Activated CD4-positive, alpha-beta T cell treated with anti-CD3 and anti-CD28 coated beads for 36 hours (primary cell): ENCODE results near the gene CACNG3. TPM values are rescaled to one million over a fixed set of nuclear protein-coding genes. Genes with fewer than 3 reads are reported as not detected.

Experiments
- ATAC-seq: fragments of 200-7000 bp; cut with Tn5 transposase; one replicate; pipeline ENCODE4 v1.10.0; 2021; ENCODE audit warnings: mild to moderate bottlenecking, moderate library complexity
- CTCF ChIA-PET: fragments of 350-600 bp; sonication (Branson Sonifier 250); formaldehyde crosslinking; loops from one replicate; lab custom pipeline; 2021; ENCODE audit warnings: antibody characterized with exemption; lab: Charles Lee
- POLR2A ChIA-PET: fragments of 350-600 bp; sonication (Branson Sonifier 250); formaldehyde crosslinking; loops from one replicate; lab custom pipeline; 2021; ENCODE audit warnings: antibody characterized with exemption, inconsistent platforms; lab: Charles Lee
- DNase-seq: peaks from one replicate; pipeline ENCODE4 v3.0.0-alpha.2; 2020
- H3K27ac Mint-ChIP-seq: one replicate; pipeline ENCODE4 v1.8.0; 2021; ENCODE audit warnings: mixed read lengths
- H3K27me3 Mint-ChIP-seq: one replicate; pipeline ENCODE4 v1.8.0; 2021; ENCODE audit warnings: mixed read lengths
- H3K36me3 Mint-ChIP-seq: one replicate; pipeline ENCODE4 v1.8.0; 2021; ENCODE audit warnings: low read depth, mixed read lengths
- H3K4me1 Mint-ChIP-seq: one replicate; pipeline ENCODE4 v1.8.0; 2021; ENCODE audit warnings: mixed read lengths
- H3K4me3 Mint-ChIP-seq: one replicate; pipeline ENCODE4 v1.8.0; 2021; ENCODE audit warnings: mild to moderate bottlenecking, moderate library complexity, mixed read lengths
- H3K9me3 Mint-ChIP-seq: one replicate; pipeline ENCODE4 v1.8.0; 2021; ENCODE audit warnings: low read depth, mixed read lengths
- intact Hi-C, 2 experiments: fragments of 100-400 bp; cut with DNase I in 1 of 2; cut with micrococcal nuclease in 1 of 2; formaldehyde crosslinking; loops; one replicate each; pipeline versions ENCODE4 v1.14.2 to v1.15.1; 2022 to 2024; cut with DNase I, micrococcal nuclease
- total RNA-seq, 2 experiments: library from RNA; stranded (reverse); gene quantifications; one replicate each; pipeline ENCODE4 v1.2.3, GENCODE V29; 2021

The CACNG3 gene
- total RNA-seq, 2 experiments from 2014 or later: not detected

- Mint-ChIP-seq H3K27ac (no peak overlapping the region), H3K9me3 (no peaks in the 10 kb centered on the region), H3K36me3 (no peaks in the 10 kb centered on the region), H3K4me3 (no peak overlapping the region), H3K27me3 (peaks cover 42% of the 10 kb centered on the region), H3K4me1 (no peaks in the 10 kb centered on the region)
- intact Hi-C loops: no loop called here
- ATAC-seq: no peak
- POLR2A ChIA-PET: no interaction called here
- CTCF ChIA-PET: interaction anchor here (1.7 kb wide), 1 partner anchor 23 kb away, joined by 3 read pairs; no protein-coding TSS in a partner anchor
- DNase-seq: no peak
These were observed 19.3 kb downstream of the CACNG3 start for GRCh38 chr16:24275413-24275812.

- CTCF ChIA-PET: interaction anchor here (1.2 kb wide), 1 partner anchor 27 kb away, joined by 5 read pairs; no protein-coding TSS in a partner anchor
- H3K4me3 Mint-ChIP-seq: no peak overlapping the region
- no peak for DNase-seq
These were observed 23.9 kb downstream of the CACNG3 start for GRCh38 chr16:24279982-24280515.

DNA sequence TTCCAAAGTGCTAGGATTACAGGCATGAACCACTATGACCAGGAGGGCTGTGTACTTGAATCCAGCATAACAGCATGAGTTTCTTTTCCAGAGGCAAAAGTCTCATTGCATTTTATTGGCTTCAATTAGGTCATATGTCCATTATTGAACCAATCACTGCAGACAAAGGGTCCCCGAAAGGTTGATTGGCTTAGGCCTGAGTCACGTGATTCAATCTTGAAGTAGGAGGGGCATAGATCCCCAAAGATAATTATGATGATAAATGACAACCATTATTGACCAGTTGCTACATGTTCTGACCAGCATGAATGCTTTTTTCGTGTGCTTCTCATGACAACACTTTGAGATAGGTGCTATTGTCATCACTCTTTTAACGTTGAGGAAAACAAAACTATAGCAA, 25.3 kb downstream of the CACNG3 start:
- Mint-ChIP-seq H3K4me1 (no peaks in the 10 kb centered on the region), H3K27ac (no peak overlapping the region), H3K9me3 (no peaks in the 10 kb centered on the region), H3K27me3 (peaks cover 23% of the 10 kb centered on the region), H3K36me3 (no peaks in the 10 kb centered on the region), H3K4me3 (no peak overlapping the region)
- POLR2A ChIA-PET: no interaction called here
- CTCF ChIA-PET: interaction anchor here (0.7 kb wide), 1 partner anchor 239 kb away, joined by 4 read pairs; no protein-coding TSS in a partner anchor
- DNase-seq: no peak
- no peak for ATAC-seq
- intact Hi-C loops: no loop called here

More at GRCh38 chr16:24279982-24280515, 23.9 kb downstream of the CACNG3 start:
- ATAC-seq: no peak
- peaks cover 27% of the 10 kb centered on the region for H3K27me3 Mint-ChIP-seq
- intact Hi-C loops: no loop called here
- no peaks in the 10 kb centered on the region for H3K9me3 Mint-ChIP-seq
- no peaks in the 10 kb centered on the region for H3K36me3 Mint-ChIP-seq
- POLR2A ChIA-PET: no interaction called here
- no peaks in the 10 kb centered on the region for H3K4me1 Mint-ChIP-seq
- H3K27ac Mint-ChIP-seq: no peak overlapping the region

DNA sequence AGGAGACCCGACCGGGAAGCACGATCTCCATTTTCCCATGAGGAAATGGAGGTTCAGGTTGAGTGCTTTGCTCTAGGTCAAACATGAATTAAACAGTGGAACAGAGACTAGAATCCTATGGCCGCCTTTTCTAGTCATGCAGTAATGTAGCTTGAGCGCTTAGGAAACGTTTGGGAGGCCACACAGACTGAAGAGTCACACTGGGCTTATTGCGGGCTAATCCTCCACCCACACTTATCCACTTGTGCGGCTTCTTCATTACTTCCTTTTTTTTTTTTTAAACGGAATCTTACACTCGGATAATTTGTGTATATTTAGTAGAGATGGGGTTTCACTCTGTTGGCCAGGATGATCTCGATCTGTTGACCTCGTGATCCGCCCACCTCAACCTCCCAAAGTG, 26.0 kb downstream of the CACNG3 start:
- H3K4me3 Mint-ChIP-seq: no peak overlapping the region
- POLR2A ChIA-PET: no interaction called here
- no peak for DNase-seq
- intact Hi-C loops: no loop called here
- ATAC-seq: no peak
- no peak overlapping the region for H3K27ac Mint-ChIP-seq
- no peaks in the 10 kb centered on the region for H3K9me3 Mint-ChIP-seq
- CTCF ChIA-PET: no interaction called here
- H3K4me1 Mint-ChIP-seq: no peaks in the 10 kb centered on the region
- H3K27me3 Mint-ChIP-seq: peaks cover 21% of the 10 kb centered on the region
- H3K36me3 Mint-ChIP-seq: no peaks in the 10 kb centered on the region

DNA sequence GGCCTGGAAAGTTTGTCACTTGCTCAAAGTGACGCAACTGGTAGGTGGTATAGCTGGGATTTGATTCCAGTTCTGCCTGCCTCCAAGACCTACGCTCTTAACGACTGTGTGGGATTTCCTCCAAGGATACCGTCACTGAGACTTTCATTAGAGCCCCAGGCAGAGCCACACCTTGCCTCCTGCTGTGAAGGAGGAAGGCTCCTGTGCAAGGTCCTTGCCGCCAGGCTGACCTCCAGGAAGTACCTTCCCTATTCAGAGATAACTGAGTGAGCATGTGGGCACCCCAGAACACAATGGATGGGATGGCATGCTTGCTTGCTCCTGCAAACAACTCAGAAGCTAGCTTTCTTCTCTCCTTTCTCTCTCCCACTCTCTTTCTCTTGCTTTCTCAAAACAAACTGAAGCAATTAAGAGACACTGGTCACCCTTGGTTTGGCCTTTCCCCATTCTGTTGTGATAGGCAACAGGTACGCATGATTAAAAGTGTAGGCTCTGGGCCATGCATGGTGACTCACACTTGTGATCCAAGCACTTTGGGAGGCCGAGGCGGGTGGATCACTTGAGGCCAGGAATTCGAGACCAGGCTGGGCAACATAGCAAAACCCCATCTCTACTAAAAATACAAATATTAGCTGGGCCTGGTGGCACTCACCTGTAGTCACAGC, 30.7 kb downstream of the CACNG3 start:
- no peaks in the 10 kb centered on the region for H3K36me3 Mint-ChIP-seq
- intact Hi-C loops: no loop called here
- H3K27me3 Mint-ChIP-seq: peaks cover 10% of the 10 kb centered on the region
- DNase-seq: no peak
- H3K4me3 Mint-ChIP-seq: no peak overlapping the region
- CTCF ChIA-PET: no interaction called here
- H3K4me1 Mint-ChIP-seq: no peaks in the 10 kb centered on the region
- no peak overlapping the region for H3K27ac Mint-ChIP-seq
- H3K9me3 Mint-ChIP-seq: no peaks in the 10 kb centered on the region
- POLR2A ChIA-PET: no interaction called here
- no peak for ATAC-seq

- intact Hi-C loops: no loop called here
- CTCF ChIA-PET: interaction anchor here (0.6 to 0.9 kb wide), 2 partner anchors 36 to 55 kb away, joined by 3 read pairs; no protein-coding TSS in a partner anchor
- Mint-ChIP-seq H3K27me3 (peaks cover 11% of the 10 kb centered on the region), H3K4me3 (no peak overlapping the region), H3K27ac (no peak overlapping the region), H3K4me1 (no peaks in the 10 kb centered on the region), H3K36me3 (no peaks in the 10 kb centered on the region), H3K9me3 (no peaks in the 10 kb centered on the region)
- POLR2A ChIA-PET: interaction anchor here (0.7 kb wide), 1 partner anchor 234 kb away, joined by 3 read pairs; no protein-coding TSS in a partner anchor
- no peak for ATAC-seq
- DNase-seq: no peak
These were observed 32.4 kb downstream of the CACNG3 start for GRCh38 chr16:24288516-24288915.

DNA sequence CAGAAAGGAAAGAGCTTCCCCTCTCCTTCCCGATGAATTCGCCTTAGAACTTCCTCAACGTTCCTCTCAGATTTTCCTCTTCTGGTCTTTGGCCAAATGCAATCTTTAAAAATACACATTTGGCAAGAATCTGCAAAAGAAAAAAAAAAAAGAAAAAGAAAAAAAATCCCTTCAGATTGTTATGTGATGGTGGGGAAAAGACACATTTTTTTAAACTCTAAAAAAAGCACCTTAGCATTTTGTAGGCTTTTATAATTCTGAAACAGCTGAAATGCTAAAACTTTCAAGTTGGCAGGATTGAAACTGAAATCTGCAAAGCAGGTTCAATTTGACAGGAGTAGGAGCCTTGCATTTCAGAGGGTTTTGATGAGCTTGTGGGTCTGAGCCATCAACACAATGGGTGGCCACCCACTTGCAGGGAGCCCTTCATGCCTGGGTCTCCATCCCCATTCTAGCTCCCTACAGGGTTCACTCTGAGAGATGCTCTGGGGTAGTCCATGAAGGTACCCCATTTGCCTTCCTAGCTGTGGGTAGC, 33.1 kb downstream of the CACNG3 start:
- CTCF ChIA-PET: interaction anchor here (0.5 to 0.9 kb wide), 5 partner anchors 36 to 791 kb away, joined by 3 to 4 read pairs (median 3); no protein-coding TSS in a partner anchor
- H3K36me3 Mint-ChIP-seq: no peaks in the 10 kb centered on the region
- H3K27ac Mint-ChIP-seq: no peak overlapping the region
- H3K4me3 Mint-ChIP-seq: no peak overlapping the region
- ATAC-seq (no peak), DNase-seq (no peak)
- H3K9me3 Mint-ChIP-seq: no peaks in the 10 kb centered on the region
- POLR2A ChIA-PET: interaction anchor here (0.7 kb wide), 1 partner anchor 234 kb away, joined by 3 read pairs; no protein-coding TSS in a partner anchor
- intact Hi-C loops: no loop called here
- H3K27me3 Mint-ChIP-seq: peaks cover 15% of the 10 kb centered on the region
- H3K4me1 Mint-ChIP-seq: no peaks in the 10 kb centered on the region

DNA sequence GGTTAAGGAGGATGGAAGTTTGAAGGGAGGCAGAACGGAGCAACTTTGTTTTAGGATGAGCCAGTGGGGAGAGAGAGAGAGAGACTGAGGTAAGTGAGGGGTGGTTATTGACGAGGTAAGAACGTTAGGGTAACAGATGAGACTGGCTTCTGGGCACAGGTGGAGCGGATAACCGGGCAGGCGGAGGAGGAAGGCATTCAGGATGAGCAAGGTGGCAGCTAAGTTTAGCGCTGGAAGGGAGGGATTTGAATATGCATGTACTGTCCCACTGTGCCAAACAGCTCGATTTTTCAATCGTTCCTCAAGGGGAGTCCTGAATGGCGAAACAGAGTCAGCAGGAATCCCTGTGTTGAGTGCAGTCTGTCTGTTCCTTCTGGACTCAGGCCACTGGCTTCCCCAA, 35.8 kb downstream of the CACNG3 start:
- H3K4me3 Mint-ChIP-seq: no peak overlapping the region
- H3K9me3 Mint-ChIP-seq: no peaks in the 10 kb centered on the region
- ATAC-seq (no peak), DNase-seq (no peak)
- ChIA-PET CTCF (no interaction called here), POLR2A (no interaction called here)
- no peaks in the 10 kb centered on the region for H3K4me1 Mint-ChIP-seq
- intact Hi-C loops: no loop called here
- no peak overlapping the region for H3K27ac Mint-ChIP-seq
- H3K27me3 Mint-ChIP-seq: peaks cover 14% of the 10 kb centered on the region
- no peaks in the 10 kb centered on the region for H3K36me3 Mint-ChIP-seq

GRCh38 chr16:24294131-24294530, 38.0 kb downstream of the CACNG3 start:
- Mint-ChIP-seq H3K4me1 (no peaks in the 10 kb centered on the region), H3K4me3 (no peak overlapping the region), H3K27me3 (peaks cover 20% of the 10 kb centered on the region), H3K27ac (no peak overlapping the region), H3K9me3 (no peaks in the 10 kb centered on the region), H3K36me3 (no peaks in the 10 kb centered on the region)
- ATAC-seq: no peak
- intact Hi-C loops: no loop called here
- ChIA-PET CTCF (no interaction called here), POLR2A (no interaction called here)
- no peak for DNase-seq

DNA sequence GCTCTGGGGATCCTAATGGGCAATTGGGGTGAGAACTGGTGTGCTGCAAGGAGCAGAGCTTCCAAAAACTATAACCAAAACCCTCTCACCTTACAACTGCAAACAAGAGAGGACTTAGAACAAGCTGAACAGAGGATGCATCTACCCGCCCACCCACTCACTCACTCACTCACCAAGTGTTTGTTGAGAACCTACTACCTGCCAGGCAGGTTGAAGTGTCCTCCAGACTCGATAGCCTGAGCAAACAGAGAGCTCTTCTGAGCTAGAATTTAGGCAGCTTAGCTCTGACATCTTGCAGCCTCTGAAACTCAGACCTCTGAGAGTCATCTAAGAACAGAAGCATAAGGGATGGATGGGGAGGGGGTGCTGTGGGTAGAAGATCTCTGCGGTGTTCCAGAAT, 41.2 kb downstream of the CACNG3 start:
- CTCF ChIA-PET: no interaction called here
- no peak for ATAC-seq
- DNase-seq: no peak
- Mint-ChIP-seq H3K27me3 (peaks cover 14% of the 10 kb centered on the region), H3K4me1 (no peaks in the 10 kb centered on the region), H3K4me3 (no peak overlapping the region), H3K36me3 (no peaks in the 10 kb centered on the region), H3K9me3 (no peaks in the 10 kb centered on the region), H3K27ac (no peak overlapping the region)
- POLR2A ChIA-PET: no interaction called here
- intact Hi-C loops: no loop called here

DNA sequence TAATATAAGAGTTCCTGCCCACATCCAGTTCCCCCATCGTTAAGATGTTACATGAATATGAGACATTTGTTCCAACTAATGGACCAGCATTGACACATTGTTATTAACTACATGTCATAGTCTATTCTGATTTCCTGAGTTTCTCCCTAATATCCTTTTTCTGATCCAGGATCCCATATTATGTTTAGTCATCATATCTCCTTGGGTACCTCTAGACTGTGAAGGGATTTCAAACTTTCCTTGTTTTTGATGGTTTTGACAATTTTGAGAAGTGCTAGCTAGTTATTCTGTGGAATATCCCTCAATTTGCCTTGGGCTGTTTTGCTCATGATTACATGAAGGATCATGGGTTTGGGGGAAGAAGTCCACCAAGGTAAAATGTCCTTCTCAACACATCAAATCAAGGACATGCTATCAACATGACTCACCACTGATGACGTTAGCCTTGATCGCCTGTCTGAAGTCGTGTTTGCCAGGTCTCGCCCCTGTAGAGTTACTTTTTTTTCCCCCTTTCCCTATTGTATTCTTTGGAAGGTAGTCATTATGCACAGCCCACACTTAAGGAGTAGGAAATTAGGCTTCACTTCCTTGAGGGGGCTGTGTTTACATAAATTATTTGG, 42.5 kb downstream of the CACNG3 start:
- CTCF ChIA-PET: no interaction called here
- intact Hi-C loops: no loop called here
- H3K9me3 Mint-ChIP-seq: no peaks in the 10 kb centered on the region
- ATAC-seq (no peak), DNase-seq (no peak)
- no peak overlapping the region for H3K27ac Mint-ChIP-seq
- H3K36me3 Mint-ChIP-seq: no peaks in the 10 kb centered on the region
- H3K4me3 Mint-ChIP-seq: no peak overlapping the region
- POLR2A ChIA-PET: no interaction called here
- H3K4me1 Mint-ChIP-seq: no peaks in the 10 kb centered on the region
- H3K27me3 Mint-ChIP-seq: peaks cover 12% of the 10 kb centered on the region
